Measurements from ENCODE around the gene STX11. TPM values are rescaled to one million over a fixed set of nuclear protein-coding genes. Genes with fewer than 3 reads are reported as not detected.

The STX11 gene
- total RNA-seq, 1 experiment from 2014 or later: 3.2 TPM

- no TSS peak for BruUV-seq (replicated peaks)
- Histone ChIP-seq H3K9me3 (ENCODE audit: control insufficient read depth, insufficient read depth, low read depth, low read length) (no peaks in the 10 kb centered on the region), H3K4me3 (ENCODE audit: low read depth in 2 of 2, low read length in 2 of 2) (no peak overlapping the region), H3K27ac (ENCODE audit: low read length) (no peak overlapping the region), H3K36me3 (ENCODE audit: control insufficient read depth, insufficient read depth, low read length) (no peaks in the 10 kb centered on the region), H3K4me1 (ENCODE audit: control insufficient read depth, insufficient read depth, low read length) (no peaks in the 10 kb centered on the region), H3K27me3 (ENCODE audit: control insufficient read depth, insufficient read depth, low read length) (no peaks in the 10 kb centered on the region)
- ATAC-seq (no peak), DNase-seq (ENCODE audit: low read depth, low spot score) (no peak)
- intact Hi-C loops (cut with micrococcal nuclease; ENCODE audit: unreplicated experiment): no loop called here
- ChIA-PET CTCF (no interaction called here), POLR2A (no interaction called here)
- TF ChIP-seq REST (IDR thresholded peaks at IDR 0.05; ENCODE audit: insufficient read depth in 1 of 2, low read depth in 2 of 2, low read length in 1 of 2): no peak
- TF ChIP-seq SIN3A (IDR thresholded peaks at IDR 0.05; ENCODE audit: borderline replicate concordance, insufficient read depth, low read depth, low read length): no peak
- no peak for TF ChIP-seq POLR2AphosphoS5 (IDR thresholded peaks at IDR 0.05; ENCODE audit: low read depth, low read length)
- TF ChIP-seq CTCF (IDR thresholded peaks at IDR 0.05): no peak
- TF ChIP-seq TCF7L2 (IDR thresholded peaks at IDR 0.05; ENCODE audit: low read depth, low read length): no peak
- in situ Hi-C loops (cut with HindIII; ENCODE audit: low pct_unique_long_range_greater_than_20kb, low sequenced_read_pairs): no loop called here
Observed at GRCh38 chr6:144190593-144190992, 40.3 kb downstream of the STX11 start.

GRCh38 chr6:144193181-144193580, 42.9 kb downstream of the STX11 start:
- Histone ChIP-seq H3K9me3 (ENCODE audit: control insufficient read depth, insufficient read depth, low read depth, low read length) (no peaks in the 10 kb centered on the region), H3K27me3 (ENCODE audit: control insufficient read depth, insufficient read depth, low read length) (no peaks in the 10 kb centered on the region), H3K4me3 (ENCODE audit: low read depth in 2 of 2, low read length in 2 of 2) (no peak overlapping the region), H3K4me1 (ENCODE audit: control insufficient read depth, insufficient read depth, low read length) (no peaks in the 10 kb centered on the region), H3K27ac (ENCODE audit: low read length) (no peak overlapping the region), H3K36me3 (ENCODE audit: control insufficient read depth, insufficient read depth, low read length) (no peaks in the 10 kb centered on the region)
- CTCF ChIA-PET: interaction anchor here (1.0 kb wide), 1 partner anchor 23 kb away, joined by 3 read pairs; no protein-coding TSS in a partner anchor
- intact Hi-C loops (cut with micrococcal nuclease; ENCODE audit: unreplicated experiment) (no loop called here), in situ Hi-C loops (cut with HindIII; ENCODE audit: low pct_unique_long_range_greater_than_20kb, low sequenced_read_pairs) (no loop called here)
- no peak for DNase-seq (ENCODE audit: low read depth, low spot score)
- BruUV-seq (replicated peaks): no TSS peak
- POLR2A ChIA-PET: interaction anchor here (0.6 kb wide), 1 partner anchor 1427 kb away, joined by 5 read pairs; no protein-coding TSS in a partner anchor
- TF ChIP-seq POLR2AphosphoS5 (IDR thresholded peaks at IDR 0.05; ENCODE audit: low read depth, low read length): no peak
- TF ChIP-seq TCF7L2 (IDR thresholded peaks at IDR 0.05; ENCODE audit: low read depth, low read length): no peak
- no peak for TF ChIP-seq REST (IDR thresholded peaks at IDR 0.05; ENCODE audit: insufficient read depth in 1 of 2, low read depth in 2 of 2, low read length in 1 of 2)
- TF ChIP-seq CTCF (IDR thresholded peaks at IDR 0.05): no peak
- TF ChIP-seq SIN3A (IDR thresholded peaks at IDR 0.05; ENCODE audit: borderline replicate concordance, insufficient read depth, low read depth, low read length): no peak
- ATAC-seq: no peak

Measured in Panc1 (cell line).